HepG2 (cell line): Measurements from ENCODE around the gene DVL3. TPM values are rescaled to one million over a fixed set of nuclear protein-coding genes. Genes with fewer than 3 reads are reported as not detected.
A peak's percentile ranks its signal among the peaks of the same experiment; 100 is the strongest.

Experiments
- ATF2 ChIP-seq: sonication (generic); formaldehyde crosslinking; IDR thresholded peaks from 2 replicates; pipeline ENCODE4 v1.4.0; 2020; ENCODE audit warnings: missing genetic modification reagents
- CTCF ChIP-seq: sonication (generic); formaldehyde crosslinking; IDR thresholded peaks from 2 replicates; pipeline ENCODE4 v1.5.0; 2020; ENCODE audit warnings: mild to moderate bottlenecking, missing genetic modification reagents, moderate library complexity
- FOXO1 ChIP-seq: sonication (generic); formaldehyde crosslinking; IDR thresholded peaks from 2 replicates; pipeline ENCODE4 v1.4.0; 2020; ENCODE audit warnings: missing genetic modification reagents
- GATAD1 ChIP-seq: IDR thresholded peaks from 2 replicates; pipeline ENCODE4 v1.6.1; 2016; ENCODE audit warnings: missing genetic modification reagents, missing compliant biosample characterization
- HMGXB3 ChIP-seq: sonication (generic); formaldehyde crosslinking; IDR thresholded peaks from 2 replicates; pipeline ENCODE4 v1.4.0; 2020; ENCODE audit warnings: missing genetic modification reagents, borderline replicate concordance
- HNF4A ChIP-seq: sonication (generic); formaldehyde crosslinking; IDR thresholded peaks from 2 replicates; pipeline ENCODE4 v1.4.0; 2020; ENCODE audit warnings: missing genetic modification reagents
- NCOA1 ChIP-seq: sonication (generic); formaldehyde crosslinking; IDR thresholded peaks from 2 replicates; pipeline ENCODE4 v1.9.0; 2021; ENCODE audit warnings: missing genetic modification reagents
- PRDM10 ChIP-seq: sonication (generic); formaldehyde crosslinking; IDR thresholded peaks from 2 replicates; pipeline ENCODE4 v1.4.0; 2020; ENCODE audit warnings: low read depth, missing genetic modification reagents
- RBM39 ChIP-seq: fragments of 200-400 bp; formaldehyde crosslinking; IDR thresholded peaks from one replicate; pipeline ENCODE4 v1.6.1; 2018; ENCODE audit warnings: antibody characterized with exemption, mild to moderate bottlenecking, low read depth, low read length; ENCODE audit not compliant: poor library complexity, severe bottlenecking
- SALL2 ChIP-seq: sonication (generic); formaldehyde crosslinking; IDR thresholded peaks from 2 replicates; pipeline ENCODE4 v1.8.1; 2023; ENCODE audit warnings: mild to moderate bottlenecking, missing genetic modification reagents, inconsistent platforms
- TAF15 ChIP-seq: fragments of 200-400 bp; formaldehyde crosslinking; IDR thresholded peaks from one replicate; pipeline ENCODE4 v1.6.1; 2018; ENCODE audit warnings: mild to moderate bottlenecking, low read depth, low read length; ENCODE audit not compliant: poor library complexity, severe bottlenecking
- TFE3 ChIP-seq: IDR thresholded peaks from 2 replicates; pipeline ENCODE4 v1.6.1; 2016
- ZNF547 ChIP-seq: sonication (generic); formaldehyde crosslinking; IDR thresholded peaks from 2 replicates; pipeline ENCODE4 v1.5.1; 2020; ENCODE audit warnings: mild to moderate bottlenecking, missing genetic modification reagents
- ZNF550 ChIP-seq: sonication (generic); formaldehyde crosslinking; IDR thresholded peaks from 2 replicates; pipeline ENCODE4 v1.4.0; 2020; ENCODE audit warnings: mild to moderate bottlenecking, missing genetic modification reagents, borderline replicate concordance
- polyA plus RNA-seq, 8 experiments: library from polyadenylated mRNA; depleted of rRNA in 3 of 8; stranded (reverse) in 7 of 8; unstranded in 1 of 8; fragments of >200 nt; fragmentation: Illumina TruSeq in 4 of 8; extraction: Trizol in 4 of 8; gene quantifications; 2 replicates each; pipeline versions ENCODE4 v1.2.1 to v1.2.3, GENCODE V29; 2011 to 2016; ENCODE audit warnings: low read depth in 4 of 8, missing spikeins in 1 of 8, mixed read lengths in 1 of 8; ENCODE audit not compliant: insufficient read depth in 1 of 8
- total RNA-seq, 5 experiments: library from RNA; depleted of rRNA; stranded (reverse); fragments of >200 nt; fragmentation: Illumina TruSeq; extraction: Trizol; gene quantifications; 2 replicates each; pipeline ENCODE4 v1.2.3, GENCODE V29; 2016; ENCODE audit warnings: low read depth in 1 of 5

Gene DVL3
- total and polyA plus RNA-seq, 2 of the 13 experiments (the other 11 are each of a cell fraction or from before 2014, with no cell fraction given), result 29.0 to 36.1 TPM

GRCh38 chr3:184155644-184156521, 706 bp downstream of the DVL3 start (continued):
- no peak for TF ChIP-seq ZNF550 (CRISPR knock-in tag)
- TF ChIP-seq HMGXB3, result no peak
- TF ChIP-seq PRDM10 (CRISPR knock-in tag), result no peak
- no peak; the same call in 1 of the 2 replicates for TF ChIP-seq ZNF547 (CRISPR knock-in tag)
- peak; percentile 34; the same call in 1 of the 2 replicates for TF ChIP-seq TFE3 (CRISPR knock-in tag)
- TF ChIP-seq GATAD1 (CRISPR knock-in tag), result 0 out of 2 replicates have a peak, but pooled peaks have one; percentile 18
- peak; percentile 46; the same call in 1 of the 2 replicates for TF ChIP-seq SALL2 (CRISPR knock-in tag)
- TF ChIP-seq TAF15, result peak; percentile 60
- 0 out of 2 replicates have a peak, but pooled peaks have one; percentile 4 for TF ChIP-seq CTCF (CRISPR knock-in tag)
- peak; percentile 68 for TF ChIP-seq HNF4A (CRISPR knock-in tag)
- no peak for TF ChIP-seq ATF2 (CRISPR knock-in tag)
- TF ChIP-seq FOXO1 (CRISPR knock-in tag), result peak; percentile 47; the same call in 1 of the 2 replicates
- 0 out of 2 replicates have a peak, but pooled peaks have one; percentile 2 for TF ChIP-seq NCOA1 (CRISPR knock-in tag)
- peak; percentile 63 for TF ChIP-seq RBM39
